Psoas muscle (tissue), 8 donors: ENCODE measurements around the gene PLA2G6. TPM values are rescaled to one million over a fixed set of nuclear protein-coding genes. Genes with fewer than 3 reads are reported as not detected.

Source experiments
- ATAC-seq, 4 donors: fragments of 200-7000 bp; cut with Tn5 transposase; one replicate each; pipeline ENCODE4 v1.9.1; 2020; ENCODE audit warnings: moderate library complexity in 3 of 4, mild to moderate bottlenecking in 2 of 4
- DNase-seq, 2 donors: peaks; one replicate each; pipeline ENCODE4 v3.0.0-alpha.2; 2020
- H3K27ac ChIP-seq: fragments of 200-600 bp; one replicate; pipeline ENCODE4 v1.8.0; 2022
- H3K27me3 ChIP-seq, 3 donors: fragments of 200-600 bp in 1 of 3; one replicate each; pipeline versions ENCODE4 v1.6.1 to v1.8.0; 2013 to 2022; ENCODE audit warnings: low read length in 2 of 3, mild to moderate bottlenecking in 2 of 3, moderate library complexity in 1 of 3; ENCODE audit not compliant: insufficient read depth in 3 of 3
- H3K36me3 ChIP-seq, 2 donors: fragments of 200-600 bp in 1 of 2; one replicate each; pipeline versions ENCODE4 v1.6.1 to v1.8.0; 2013 to 2022; ENCODE audit warnings: low read depth in 1 of 2, mild to moderate bottlenecking in 1 of 2, moderate library complexity in 1 of 2; ENCODE audit not compliant: insufficient read depth in 1 of 2
- H3K4me1 ChIP-seq: fragments of 200-600 bp; one replicate; pipeline ENCODE4 v1.8.0; 2022
- H3K4me3 ChIP-seq: fragments of 200-600 bp; one replicate; pipeline ENCODE4 v1.8.0; 2022; ENCODE audit warnings: mild to moderate bottlenecking
- H3K9me3 ChIP-seq: fragments of 200-600 bp; one replicate; pipeline ENCODE4 v1.8.0; 2022
- WGBS, 3 donors: extraction: QIAGEN DNeasy Blood & Tissue Kit; methylation state at CpG; one replicate each; pipeline versions ENCODE4 v1.1.6 to v1.1.7; 2013; 5-methylcytosine and 5-hydroxymethylcytosine counted together
- intact Hi-C, 2 donors: fragments of 100-400 bp; cut with DNase I; formaldehyde crosslinking; loops; one replicate each; pipeline versions ENCODE4 v1.11.0 to v1.14.2; 2022
- polyA plus RNA-seq, 3 donors: library from polyadenylated mRNA; stranded (reverse); fragments of 200-250 nt; gene quantifications; one replicate each; pipeline ENCODE4 v1.2.3, GENCODE V29; 2013
- total RNA-seq, 4 donors: library from RNA; stranded (reverse); fragmentation: NEBNext Ultra II Directional in 2 of 4; extraction: Animal tissue kit (Norgen Biotek cat#: 25700) in 2 of 4; gene quantifications; one replicate each; pipeline versions ENCODE4 v1.2.1 to v1.2.4, GENCODE V29; 2021 to 2023
- TF ChIP-seq, protein P1 (sequence below): fragments of 200-600 bp; IDR thresholded peaks from one replicate; pipeline ENCODE4 v1.8.0; 2022; ENCODE audit warnings: antibody characterized with exemption
- donor health status: healthy with polysubstance abuse.
- donor health status: DM: no; HTN: no; CAD: no; lungs with moderate emphysema.
- donor health status: Bipolar disorder and iron deficiency.
- donor health status: healthy.
- donor health status: DM: yes; HTN: yes; CAD: no.
- donor health status: DM: no; HTN: no; CAD: no.
- donor health status: DM: no; HTN: no; CAD: no.
- donor health status: DM: yes; HTN: yes; CAD: no.

PLA2G6 gene
- total and polyA plus RNA-seq, 7 donors, result 4.5 to 17.4 (median 8.5) TPM

DNA sequence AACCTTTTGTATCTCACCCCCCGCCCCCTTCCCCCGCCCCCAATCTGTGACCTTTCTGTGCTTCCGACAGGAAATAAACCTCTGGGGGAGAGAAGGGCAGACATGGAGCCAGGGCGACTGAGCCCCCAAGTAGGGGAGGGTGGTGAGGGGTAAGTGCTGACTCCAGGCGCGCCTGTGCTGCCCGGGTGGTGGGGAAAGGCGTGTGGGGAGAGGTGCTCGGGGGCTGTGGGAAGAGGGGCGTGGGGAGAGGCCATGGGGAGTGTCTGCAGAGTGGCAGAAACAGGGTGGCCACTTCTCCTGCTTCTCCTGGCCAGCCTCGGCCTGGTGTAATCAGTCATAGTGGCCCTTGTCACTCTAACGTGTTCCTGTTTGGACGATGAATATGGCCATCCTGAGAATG, 105.7 kb downstream of the PLA2G6 start:
- WGBS, 3 donors, result 89 to 91% (median 89%) methylated on average over 11 to 13 of the region's 13 CpGs
- Histone ChIP-seq H3K27me3 (no peaks in the 10 kb centered on the region), H3K27ac (no peak overlapping the region), H3K4me3 (no peak overlapping the region), H3K36me3 (peaks cover 0 to 41% of the 10 kb centered on the region in 2 donors), H3K9me3 (no peaks in the 10 kb centered on the region), H3K4me1 (peaks cover 5% of the 10 kb centered on the region)
- DNase-seq, result peak in 1 of 2 donors; percentile 7
- no peak for ATAC-seq
- intact Hi-C loops, result no loop called here
- TF ChIP-seq, protein P1, sequence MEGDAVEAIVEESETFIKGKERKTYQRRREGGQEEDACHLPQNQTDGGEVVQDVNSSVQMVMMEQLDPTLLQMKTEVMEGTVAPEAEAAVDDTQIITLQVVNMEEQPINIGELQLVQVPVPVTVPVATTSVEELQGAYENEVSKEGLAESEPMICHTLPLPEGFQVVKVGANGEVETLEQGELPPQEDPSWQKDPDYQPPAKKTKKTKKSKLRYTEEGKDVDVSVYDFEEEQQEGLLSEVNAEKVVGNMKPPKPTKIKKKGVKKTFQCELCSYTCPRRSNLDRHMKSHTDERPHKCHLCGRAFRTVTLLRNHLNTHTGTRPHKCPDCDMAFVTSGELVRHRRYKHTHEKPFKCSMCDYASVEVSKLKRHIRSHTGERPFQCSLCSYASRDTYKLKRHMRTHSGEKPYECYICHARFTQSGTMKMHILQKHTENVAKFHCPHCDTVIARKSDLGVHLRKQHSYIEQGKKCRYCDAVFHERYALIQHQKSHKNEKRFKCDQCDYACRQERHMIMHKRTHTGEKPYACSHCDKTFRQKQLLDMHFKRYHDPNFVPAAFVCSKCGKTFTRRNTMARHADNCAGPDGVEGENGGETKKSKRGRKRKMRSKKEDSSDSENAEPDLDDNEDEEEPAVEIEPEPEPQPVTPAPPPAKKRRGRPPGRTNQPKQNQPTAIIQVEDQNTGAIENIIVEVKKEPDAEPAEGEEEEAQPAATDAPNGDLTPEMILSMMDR, result no peak

DNA sequence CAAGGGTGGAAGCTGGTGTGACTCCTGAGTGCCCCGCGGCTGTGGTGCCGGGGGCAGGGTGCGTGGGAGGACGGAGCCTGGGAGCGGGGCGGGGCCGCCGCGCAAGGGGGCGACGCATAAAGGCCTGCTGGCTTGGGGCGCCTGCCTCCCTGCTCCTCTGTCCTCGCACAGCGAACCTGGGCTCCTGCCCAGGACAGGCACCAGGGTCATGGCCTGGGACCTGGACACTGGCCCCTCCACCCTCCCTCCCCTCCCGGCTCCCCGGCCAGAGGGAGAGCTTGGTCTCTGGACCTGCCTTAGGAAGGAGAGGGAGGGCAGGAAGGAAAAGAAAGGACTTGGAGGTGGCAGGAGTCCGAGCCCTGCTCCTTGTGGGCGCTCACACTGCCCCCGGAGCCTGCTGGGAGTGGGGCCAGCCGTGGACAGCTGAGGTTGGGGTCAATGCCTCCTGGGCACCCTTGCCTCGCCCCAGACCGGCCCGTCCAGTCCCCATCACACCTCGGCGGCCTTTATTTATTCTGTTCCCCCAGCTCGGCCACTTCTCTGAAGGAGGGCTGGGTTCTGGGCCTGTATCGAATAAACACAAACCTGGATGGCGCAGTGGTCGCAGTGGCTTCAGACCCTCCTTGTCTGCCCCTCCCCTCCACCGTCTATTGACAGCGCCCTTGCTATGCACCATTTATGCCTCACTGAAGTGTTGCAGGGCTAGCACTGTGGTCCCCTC, 106.4 kb downstream of the PLA2G6 start:
- WGBS, 3 donors, result 85 to 95% (median 92%) methylated on average over 27 to 32 of the region's 32 CpGs
- intact Hi-C loops, result no loop called here

DNA sequence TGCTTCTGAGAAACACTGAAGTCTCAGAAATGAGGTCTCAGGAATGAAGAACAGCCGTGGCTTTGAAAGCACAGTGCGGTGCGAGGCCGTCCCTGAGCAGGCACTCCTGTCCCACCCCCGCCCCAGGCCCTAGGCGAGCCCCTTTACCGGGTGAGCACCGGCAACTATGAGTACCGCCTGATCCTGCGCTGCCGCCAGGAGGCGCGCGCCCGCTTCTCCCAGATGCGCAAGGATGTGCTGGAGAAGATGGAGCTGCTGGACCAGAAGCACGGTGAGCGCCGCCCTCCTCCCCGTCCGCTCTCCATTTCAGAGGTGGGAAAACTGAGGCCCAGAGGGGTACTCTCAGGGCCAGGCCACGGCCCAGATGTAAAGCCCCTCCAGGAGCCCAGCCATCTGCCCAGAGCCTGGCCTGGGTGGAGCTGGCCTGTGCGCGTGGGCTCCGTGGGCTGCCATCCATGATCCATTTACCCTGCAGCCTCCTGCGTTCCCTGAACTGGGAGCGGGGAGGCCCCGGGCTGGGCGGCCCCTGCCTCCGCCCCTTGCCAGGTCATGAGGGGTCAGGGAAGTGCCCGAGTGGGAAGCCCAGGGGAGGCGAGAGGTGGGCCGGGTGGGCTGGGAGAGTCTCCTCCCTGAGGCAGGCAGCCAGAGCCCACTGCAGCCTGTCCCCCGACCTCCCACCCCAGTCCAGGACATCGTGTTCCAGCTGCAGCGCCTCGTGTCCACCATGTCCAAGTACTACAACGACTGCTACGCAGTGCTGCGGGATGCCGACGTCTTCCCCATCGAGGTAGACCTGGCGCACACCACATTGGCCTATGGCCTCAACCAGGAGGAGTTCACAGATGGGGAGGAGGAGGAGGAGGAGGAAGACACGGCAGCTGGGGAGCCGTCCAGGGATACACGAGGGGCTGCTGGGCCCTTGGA, 107.2 kb downstream of the PLA2G6 start:
- DNase-seq (peak in 1 of 2 donors; percentile 22), ATAC-seq (no peak)
- Histone ChIP-seq H3K4me3 (no peak overlapping the region), H3K27me3 (no peaks in the 10 kb centered on the region), H3K4me1 (peaks cover 14% of the 10 kb centered on the region), H3K36me3 (peaks cover 0 to 41% of the 10 kb centered on the region in 2 donors), H3K27ac (no peak overlapping the region), H3K9me3 (no peaks in the 10 kb centered on the region)
- WGBS, 3 donors, result 85 to 90% (median 87%) methylated on average over 46 to 47 of the region's 47 CpGs
- TF ChIP-seq, protein P1, result no peak
- intact Hi-C loops, result loop anchor here in 1 of 2 donors (5.0 kb wide), 1 partner anchor 98 kb away; no protein-coding TSS in a partner anchor

More for the DNA sequence above, 106.4 kb downstream of the PLA2G6 start:
- Histone ChIP-seq H3K9me3 (no peaks in the 10 kb centered on the region), H3K4me1 (peaks cover 8% of the 10 kb centered on the region), H3K4me3 (no peak overlapping the region), H3K36me3 (peaks cover 0 to 41% of the 10 kb centered on the region in 2 donors), H3K27ac (no peak overlapping the region), H3K27me3 (no peaks in the 10 kb centered on the region)
- DNase-seq (peak in 1 of 2 donors; percentile 11), ATAC-seq (no peak)
- TF ChIP-seq, protein P1, result no peak

DNA sequence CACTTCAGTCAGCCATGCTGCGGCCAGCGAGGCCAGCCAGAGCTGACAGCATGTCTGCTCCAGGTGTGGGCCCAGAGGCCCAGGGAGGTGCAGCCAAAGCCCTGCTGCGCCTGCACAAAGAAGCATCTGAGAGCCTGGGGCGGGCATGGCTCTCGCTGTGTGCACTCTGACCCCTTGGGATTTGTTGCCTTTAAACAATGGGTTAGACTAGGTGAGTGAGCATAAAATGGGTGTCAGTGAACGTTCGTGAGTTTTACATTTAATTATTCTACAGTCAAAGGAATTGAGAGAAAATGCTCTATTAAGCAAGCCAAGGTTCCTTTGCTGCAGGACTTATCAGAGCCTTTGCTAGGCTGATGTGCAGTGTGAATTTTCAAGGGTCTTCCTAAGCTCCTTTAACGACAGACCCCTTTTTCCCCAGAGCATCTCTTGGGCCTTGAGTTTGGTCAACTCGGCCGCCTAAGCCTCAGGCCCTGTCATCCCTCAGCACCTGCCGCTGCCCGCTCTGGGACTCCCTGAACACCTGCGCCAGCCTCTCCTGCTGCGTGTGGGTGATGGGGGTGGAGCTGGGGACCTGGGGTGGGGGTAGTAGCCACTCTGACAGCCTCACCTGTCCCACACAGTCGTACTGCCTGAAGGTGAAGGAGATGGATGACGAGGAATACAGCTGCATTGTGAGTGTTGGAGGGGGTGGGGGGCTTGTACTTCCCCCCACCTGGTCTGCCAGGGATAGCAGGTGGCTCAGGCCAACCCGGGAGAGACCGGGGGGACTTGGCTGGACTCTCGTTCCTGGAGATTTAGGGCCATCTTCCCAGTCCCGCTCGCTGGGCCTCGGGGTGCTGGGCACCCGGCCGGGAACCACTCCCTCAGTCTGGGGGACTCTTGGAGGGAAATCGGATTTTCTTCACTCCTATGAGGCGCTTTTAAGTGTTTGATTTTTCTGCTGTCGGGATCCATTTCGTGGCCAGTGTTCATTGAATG, 108.2 kb downstream of the PLA2G6 start:
- Histone ChIP-seq H3K4me1 (peaks cover 24% of the 10 kb centered on the region), H3K27ac (no peak overlapping the region), H3K4me3 (no peak overlapping the region), H3K9me3 (no peaks in the 10 kb centered on the region), H3K27me3 (no peaks in the 10 kb centered on the region), H3K36me3 (peaks cover 0 to 41% of the 10 kb centered on the region in 2 donors)
- intact Hi-C loops, result loop anchor here in 1 of 2 donors (5.0 kb wide), 1 partner anchor 99 kb away; no protein-coding TSS in a partner anchor
- ATAC-seq (no peak), DNase-seq (peak in 1 of 2 donors; percentile 4)
- TF ChIP-seq, protein P1, result no peak
- WGBS, 3 donors, result 92 to 96% (median 93%) methylated on average over 28 of the region's 28 CpGs
